LNCaP clone FGC (cell line): ENCODE measurements around the gene ZNF883.

Experiments used
- DNase-seq: peaks from one replicate; pipeline ENCODE4 v3.0.0-alpha.2; 2011; ENCODE audit warnings: low read depth
- H3K4me3 ChIP-seq: 2 replicates; pipeline ENCODE4 v1.5.1; 2011; ENCODE audit warnings: mild to moderate bottlenecking, low read depth, low read length, control low read depth
- TF ChIP-seq, protein P1 (sequence below): IDR thresholded peaks from 2 replicates; pipeline ENCODE4 v1.5.1; 2012; ENCODE audit warnings: mild to moderate bottlenecking; ENCODE audit not compliant: control insufficient read depth, insufficient read depth; ENCODE audit errors: extremely low read depth

Gene ZNF883

DNA sequence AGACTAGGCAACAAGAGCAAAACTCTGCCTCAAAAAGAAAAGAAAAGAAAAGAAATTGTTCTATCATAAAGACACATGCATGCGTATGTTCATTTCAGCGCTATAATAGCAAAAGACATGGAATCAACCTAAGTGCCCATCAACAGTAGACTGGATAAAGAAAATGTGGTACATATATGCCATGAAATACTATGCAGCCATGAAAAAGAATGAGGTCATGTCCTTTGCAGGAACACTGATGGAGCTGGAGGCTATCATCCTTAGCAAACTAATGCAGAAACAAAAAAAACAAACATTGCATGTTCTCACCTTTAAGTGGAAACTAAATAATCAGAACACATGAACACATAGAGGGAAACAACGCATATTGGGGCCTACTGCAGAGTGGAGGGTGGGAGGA is 6.3 kb upstream of the ZNF883 start:
- DNase-seq = no peak
- TF ChIP-seq, protein P1, sequence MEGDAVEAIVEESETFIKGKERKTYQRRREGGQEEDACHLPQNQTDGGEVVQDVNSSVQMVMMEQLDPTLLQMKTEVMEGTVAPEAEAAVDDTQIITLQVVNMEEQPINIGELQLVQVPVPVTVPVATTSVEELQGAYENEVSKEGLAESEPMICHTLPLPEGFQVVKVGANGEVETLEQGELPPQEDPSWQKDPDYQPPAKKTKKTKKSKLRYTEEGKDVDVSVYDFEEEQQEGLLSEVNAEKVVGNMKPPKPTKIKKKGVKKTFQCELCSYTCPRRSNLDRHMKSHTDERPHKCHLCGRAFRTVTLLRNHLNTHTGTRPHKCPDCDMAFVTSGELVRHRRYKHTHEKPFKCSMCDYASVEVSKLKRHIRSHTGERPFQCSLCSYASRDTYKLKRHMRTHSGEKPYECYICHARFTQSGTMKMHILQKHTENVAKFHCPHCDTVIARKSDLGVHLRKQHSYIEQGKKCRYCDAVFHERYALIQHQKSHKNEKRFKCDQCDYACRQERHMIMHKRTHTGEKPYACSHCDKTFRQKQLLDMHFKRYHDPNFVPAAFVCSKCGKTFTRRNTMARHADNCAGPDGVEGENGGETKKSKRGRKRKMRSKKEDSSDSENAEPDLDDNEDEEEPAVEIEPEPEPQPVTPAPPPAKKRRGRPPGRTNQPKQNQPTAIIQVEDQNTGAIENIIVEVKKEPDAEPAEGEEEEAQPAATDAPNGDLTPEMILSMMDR = no peak
- no peak overlapping the region for H3K4me3 ChIP-seq

DNA sequence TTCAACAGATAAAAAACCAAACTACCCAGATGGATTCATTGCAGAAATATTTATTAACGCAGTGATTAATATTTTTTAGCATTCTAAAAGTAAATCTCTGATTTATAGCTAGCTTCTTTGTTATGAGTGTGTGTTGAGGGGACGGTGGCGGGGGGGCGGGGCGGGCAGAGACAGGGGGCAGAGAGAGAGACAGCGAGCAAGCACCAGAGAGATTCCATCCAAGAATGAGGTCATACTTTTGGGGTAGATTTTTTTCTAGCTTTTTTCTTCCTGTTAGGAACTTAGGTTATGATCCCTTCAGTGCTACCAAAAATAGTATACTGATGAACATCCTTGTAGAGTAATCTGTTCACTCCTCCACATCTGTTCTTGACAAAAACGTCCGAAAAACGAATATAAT is 500 bp upstream of the ZNF883 start:
- DNase-seq = no peak
- TF ChIP-seq, protein P1 = no peak
- H3K4me3 ChIP-seq = peak overlapping the region; percentile 75

DNA sequence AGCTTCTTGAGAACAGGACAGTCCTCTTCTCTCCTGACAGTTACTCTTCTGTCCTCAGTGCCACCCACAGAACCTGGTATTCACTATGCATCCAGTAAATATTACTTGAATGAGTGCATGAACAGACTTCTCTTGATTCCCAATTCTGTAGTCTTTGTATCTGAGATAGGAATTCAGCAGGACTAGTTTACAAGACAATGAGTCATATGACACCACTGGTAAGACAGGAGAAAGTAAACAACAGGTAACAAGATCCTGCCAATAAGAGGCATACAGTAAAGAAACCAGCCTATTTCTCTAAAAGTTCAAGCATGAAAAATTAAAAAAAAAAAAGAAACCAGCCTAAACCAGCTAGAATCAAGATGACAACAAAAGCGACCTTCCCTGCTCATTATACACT is 6.2 kb downstream of the ZNF883 start:
- DNase-seq = peak; percentile 8
- TF ChIP-seq, protein P1 = no peak
- H3K4me3 ChIP-seq = no peak overlapping the region

DNA sequence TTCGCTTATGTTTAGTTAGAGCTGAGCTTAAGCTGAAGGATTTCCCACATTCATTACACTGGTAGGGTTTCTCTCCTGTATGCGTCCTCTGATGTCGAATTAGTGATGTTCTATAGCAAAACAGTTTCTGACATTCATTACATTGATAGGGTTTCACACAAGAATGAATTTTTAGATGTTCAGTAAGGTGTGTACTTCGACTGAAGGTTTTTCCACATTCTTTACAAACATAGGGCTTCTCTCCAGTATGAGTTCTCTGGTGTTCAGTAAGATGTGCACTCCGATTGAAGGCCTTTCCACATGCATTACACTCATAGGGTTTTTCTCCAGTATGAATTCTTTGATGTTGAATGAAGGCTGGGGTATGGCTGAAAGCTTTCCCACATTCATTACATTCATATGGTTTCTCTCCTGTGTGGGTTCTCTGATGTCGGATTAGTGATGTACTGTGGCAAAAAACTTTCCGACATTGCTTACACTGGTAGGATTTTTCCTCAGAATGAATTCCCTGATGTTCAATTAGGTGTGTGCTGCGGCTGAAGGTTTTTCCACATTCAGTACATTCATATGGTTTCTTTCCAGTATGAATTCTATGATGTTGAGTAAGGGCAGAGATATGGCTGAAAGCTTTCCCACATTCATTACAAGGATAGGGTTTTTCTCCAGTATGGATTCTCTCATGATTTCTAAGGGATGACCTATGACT is 14.6 kb downstream of the ZNF883 start:
- no peak for DNase-seq
- TF ChIP-seq, protein P1 = no peak
- H3K4me3 ChIP-seq = no peak overlapping the region

DNA sequence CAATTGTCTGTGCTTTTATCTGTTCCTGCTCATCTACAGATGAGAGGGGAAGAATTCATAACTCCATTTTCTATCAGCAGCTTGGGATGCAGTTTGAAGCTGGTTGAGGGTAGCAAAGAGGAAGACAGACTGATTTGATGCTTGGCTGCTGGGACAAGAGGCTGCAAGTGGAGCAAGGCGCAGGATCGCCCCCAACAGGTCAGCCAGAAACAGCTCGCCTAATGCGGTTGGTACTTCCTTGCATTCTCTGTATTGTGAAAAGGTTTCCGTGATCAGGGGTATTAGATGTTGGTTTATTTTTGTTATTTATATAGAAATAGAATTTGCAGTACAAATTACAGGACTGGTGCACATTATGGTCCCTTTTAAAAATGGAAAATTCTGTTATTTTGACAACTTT is 40.6 kb downstream of the ZNF883 start:
- no peak for DNase-seq
- H3K4me3 ChIP-seq = no peak overlapping the region
- TF ChIP-seq, protein P1 = peak; percentile 64

- H3K4me3 ChIP-seq = no peak overlapping the region
- no peak for DNase-seq
- TF ChIP-seq, protein P1 = peak; percentile 36
These were observed 41.1 kb downstream of the ZNF883 start for GRCh38 chr9:112970939-112971338.

DNA sequence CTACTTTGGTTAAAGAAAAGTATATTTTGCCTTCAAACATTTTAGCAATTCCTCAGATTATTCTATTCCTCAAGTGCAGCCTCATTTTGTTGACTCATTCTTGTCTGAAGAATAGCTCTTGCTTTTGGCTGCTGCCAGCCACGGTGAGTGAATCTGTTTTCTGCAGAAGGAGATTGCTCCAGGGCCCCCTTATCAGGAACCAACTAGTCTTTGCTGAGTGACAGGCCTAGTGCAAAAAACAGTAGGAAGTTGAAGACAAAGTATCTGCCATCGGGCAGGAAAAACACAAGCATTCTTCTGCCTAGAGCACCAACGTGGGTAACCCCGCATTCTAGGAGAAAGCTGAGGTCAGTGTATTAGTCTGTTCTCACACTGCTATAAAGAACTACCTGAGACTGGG is 42.3 kb downstream of the ZNF883 start:
- DNase-seq = no peak
- TF ChIP-seq, protein P1 = no peak
- no peak overlapping the region for H3K4me3 ChIP-seq
